HCT116 (cell line): ENCODE data around the gene DIP2C.

ENCODE experiments used
- CTCF ChIP-seq, 3 experiments: fragments of 200-600 bp in 1 of 3; sonication (generic) in 1 of 3; IDR thresholded peaks in 2 of 3; conservative IDR thresholded peaks in 1 of 3; 2 replicates each; pipeline ENCODE4 v1.5.1; 2012 to 2017; ENCODE audit warnings: low read depth in 2 of 3, low read length in 2 of 3, antibody characterized with exemption in 1 of 3, borderline replicate concordance in 1 of 3, control low read depth in 1 of 3, mild to moderate bottlenecking in 1 of 3, mixed read lengths in 1 of 3, mixed run types in 1 of 3, moderate library complexity in 1 of 3; ENCODE audit not compliant: insufficient read depth in 1 of 3
- EZH2 ChIP-seq: fragments of 200-600 bp; sonication (generic); IDR thresholded peaks from 2 replicates; pipeline ENCODE4 v1.6.1; 2017; ENCODE audit warnings: antibody characterized with exemption, mixed run types
- EZH2phosphoT487 ChIP-seq: fragments of 200-600 bp; IDR thresholded peaks from 2 replicates; pipeline ENCODE4 v1.6.1; 2018; ENCODE audit warnings: antibody characterized with exemption, borderline replicate concordance
- FOSL1 ChIP-seq: IDR thresholded peaks from 2 replicates; pipeline ENCODE4 v1.6.1; 2012; ENCODE audit warnings: low read depth
- JUND ChIP-seq: IDR thresholded peaks from 2 replicates; pipeline ENCODE4 v1.6.1; 2012
- POLR2A ChIP-seq: IDR thresholded peaks from 2 replicates; pipeline ENCODE4 v1.7.0; 2011; ENCODE audit warnings: borderline replicate concordance; ENCODE audit not compliant: insufficient read depth, insufficient read length; ENCODE audit errors: extremely low read depth
- POLR2AphosphoS5 ChIP-seq: IDR thresholded peaks from 2 replicates; pipeline ENCODE4 v1.6.1; 2011; ENCODE audit warnings: mild to moderate bottlenecking, low read depth, low read length, moderate library complexity
- RAD21 ChIP-seq: IDR thresholded peaks from 2 replicates; pipeline ENCODE4 v1.6.1; 2012; ENCODE audit warnings: low read depth, mild to moderate bottlenecking
- REST ChIP-seq: IDR thresholded peaks from 2 replicates; pipeline ENCODE4 v1.6.1; 2012; ENCODE audit warnings: low read depth
- SIN3A ChIP-seq: IDR thresholded peaks from 2 replicates; pipeline ENCODE4 v1.6.1; 2012; ENCODE audit warnings: low read depth
- YY1 ChIP-seq: IDR thresholded peaks from 2 replicates; pipeline ENCODE4 v1.6.1; 2011; ENCODE audit warnings: low read length, low read depth, moderate library complexity, mild to moderate bottlenecking; ENCODE audit not compliant: insufficient replicate concordance; ENCODE audit errors: extremely low read depth
- ZNF274 ChIP-seq: fragments of 200-500 bp; sonication (Bioruptor generic); IDR thresholded peaks from 2 replicates; pipeline ENCODE4 v1.6.1; 2014; ENCODE audit warnings: mild to moderate bottlenecking, low read depth, low read length, inconsistent platforms
- TF ChIP-seq, protein P1 (sequence below): IDR thresholded peaks from 2 replicates; pipeline ENCODE4 v1.6.1; 2012

GRCh38 chr10:329361-330099 is 359.9 kb downstream of the DIP2C start:
- TF ChIP-seq RAD21 (no peak), CTCF (IDR thresholded peaks at IDR 0.05 in 2 of 3, conservative IDR thresholded peaks at IDR 0.05 in 1 of 3; ENCODE audit: borderline replicate concordance in 1 of 3, insufficient read depth in 1 of 3, low read depth in 2 of 3, low read length in 2 of 3) (0 out of 6 replicates have a peak, but pooled peaks of 1 of the 3 experiments have one; percentile 11), REST (no peak), POLR2A (no peak), EZH2phosphoT487 (no peak), ZNF274 (no peak), SIN3A (no peak), POLR2AphosphoS5 (peak; percentile 53; the same call in 1 of the 2 replicates), JUND (no peak; the same call in 1 of the 2 replicates), YY1 (no peak), FOSL1 (0 out of 2 replicates have a peak, but pooled peaks have one; percentile 16), EZH2 (no peak)
- TF ChIP-seq, protein P1, sequence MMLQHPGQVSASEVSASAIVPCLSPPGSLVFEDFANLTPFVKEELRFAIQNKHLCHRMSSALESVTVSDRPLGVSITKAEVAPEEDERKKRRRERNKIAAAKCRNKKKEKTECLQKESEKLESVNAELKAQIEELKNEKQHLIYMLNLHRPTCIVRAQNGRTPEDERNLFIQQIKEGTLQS = no peak
